SHP77 (cell line): ENCODE measurements around the gene FBLIM1.
"Not testable (repeated sequence)": the region's sequence is repeated elsewhere in the genome, so short reads cannot be mapped to it uniquely, and the experiment has no call there.

ENCODE experiments used
- DNase-seq, 2 experiments: peaks; one replicate each; lab custom pipeline; 2025; lab: John Stamatoyannopoulos, UW

Gene FBLIM1

GRCh38 chr1:15816674-15817073 lies 58.1 kb downstream of the FBLIM1 start:
- no peak for DNase-seq

GRCh38 chr1:15820478-15820877 lies 61.9 kb downstream of the FBLIM1 start:
- DNase-seq = no peak

DNA sequence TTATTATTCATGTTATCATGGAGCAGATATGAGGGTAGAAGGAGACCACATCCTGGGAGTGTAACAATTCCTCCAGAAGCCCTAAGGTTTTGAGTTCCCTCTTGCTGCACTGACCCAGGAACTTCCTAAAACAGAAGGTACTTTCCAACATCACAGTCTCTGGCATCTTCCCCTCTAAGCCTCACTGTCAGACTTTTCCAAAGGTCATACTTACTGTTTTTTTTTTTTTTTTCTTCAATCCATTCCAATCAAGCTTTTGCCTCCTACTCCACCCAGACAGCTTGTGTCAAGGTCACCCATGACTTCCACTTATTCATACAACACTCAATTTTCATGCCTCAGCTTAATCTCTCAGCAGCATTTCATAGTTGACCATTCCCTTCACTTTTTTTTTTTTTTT lies 67.2 kb downstream of the FBLIM1 start:
- no peak for DNase-seq

DNA sequence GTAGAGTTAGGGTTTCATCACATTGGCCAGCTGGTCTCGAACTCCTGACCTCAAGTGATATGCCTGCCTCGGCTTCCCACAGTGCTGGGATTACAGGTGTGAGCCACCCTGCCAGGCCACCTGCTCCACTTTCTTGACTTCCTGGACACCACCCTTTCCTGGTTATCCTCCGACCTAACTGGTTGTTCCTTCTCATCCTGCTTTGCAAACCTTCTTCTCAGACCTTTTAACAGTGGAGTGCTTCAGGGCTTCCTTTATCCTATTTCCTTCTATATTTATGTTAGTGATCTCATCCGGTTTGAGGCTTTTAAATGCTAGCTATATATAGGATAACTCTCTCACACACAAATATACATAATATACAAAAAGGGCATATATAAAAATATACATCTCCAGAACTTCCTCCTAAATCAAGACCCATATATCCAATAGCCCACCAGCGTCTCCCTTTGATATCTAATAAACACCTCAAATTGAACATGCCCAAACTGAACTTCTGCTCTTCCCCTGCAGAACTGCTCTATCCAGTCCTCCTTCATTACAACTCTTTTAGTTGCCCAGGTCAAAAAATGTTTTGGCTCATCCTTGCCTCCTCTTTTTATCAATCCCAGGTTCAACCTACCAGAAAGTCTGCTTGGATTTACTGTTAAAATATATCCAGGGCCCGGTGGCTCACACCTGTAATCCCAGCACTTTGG lies 68.4 kb downstream of the FBLIM1 start:
- DNase-seq = no peak

- DNase-seq = not testable (repeated sequence)
Observed at GRCh38 chr1:15827567-15827966, 69.0 kb downstream of the FBLIM1 start.

DNA sequence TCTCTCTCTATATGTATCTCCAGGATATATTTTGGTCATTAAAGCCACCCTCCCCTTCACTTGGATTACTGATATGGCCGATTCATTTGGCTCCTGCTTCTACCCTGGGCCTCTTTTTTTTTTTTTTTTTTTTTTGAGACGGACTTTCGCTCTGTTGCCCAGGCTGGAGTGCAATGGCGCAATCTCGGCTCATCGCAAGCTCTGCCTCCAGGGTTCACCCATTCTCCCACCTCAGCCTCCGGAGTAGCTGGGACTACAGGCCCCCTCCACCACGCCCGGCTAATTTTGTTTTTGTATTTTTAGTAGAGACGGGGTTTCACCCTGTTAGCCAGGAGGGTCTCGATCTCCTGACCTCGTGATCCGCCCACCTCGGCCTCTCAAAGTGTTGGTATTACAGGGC lies 70.3 kb downstream of the FBLIM1 start:
- not testable (repeated sequence) for DNase-seq

DNA sequence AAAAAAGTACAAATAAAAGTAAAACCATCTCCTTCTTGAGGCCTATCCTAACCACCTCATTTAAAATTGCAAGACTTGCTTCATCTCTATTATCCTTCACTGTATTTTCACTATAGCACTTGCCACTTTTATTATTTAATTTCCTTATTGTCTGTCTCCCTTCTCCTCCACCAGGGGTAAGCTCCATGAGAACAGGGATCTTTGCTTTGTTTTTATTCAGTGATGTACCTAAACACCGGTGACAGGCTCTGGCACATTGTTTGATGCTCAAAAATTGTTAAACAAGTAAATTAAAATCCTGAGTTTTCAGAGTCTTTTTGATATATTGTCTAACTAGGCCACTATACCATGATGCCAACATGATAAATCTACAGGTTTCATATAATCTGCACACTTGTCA lies 71.7 kb downstream of the FBLIM1 start:
- no peak for DNase-seq

- peak; percentile 52 to 57 for DNase-seq
Observed at GRCh38 chr1:15833069-15833679, 74.6 kb downstream of the FBLIM1 start.

DNA sequence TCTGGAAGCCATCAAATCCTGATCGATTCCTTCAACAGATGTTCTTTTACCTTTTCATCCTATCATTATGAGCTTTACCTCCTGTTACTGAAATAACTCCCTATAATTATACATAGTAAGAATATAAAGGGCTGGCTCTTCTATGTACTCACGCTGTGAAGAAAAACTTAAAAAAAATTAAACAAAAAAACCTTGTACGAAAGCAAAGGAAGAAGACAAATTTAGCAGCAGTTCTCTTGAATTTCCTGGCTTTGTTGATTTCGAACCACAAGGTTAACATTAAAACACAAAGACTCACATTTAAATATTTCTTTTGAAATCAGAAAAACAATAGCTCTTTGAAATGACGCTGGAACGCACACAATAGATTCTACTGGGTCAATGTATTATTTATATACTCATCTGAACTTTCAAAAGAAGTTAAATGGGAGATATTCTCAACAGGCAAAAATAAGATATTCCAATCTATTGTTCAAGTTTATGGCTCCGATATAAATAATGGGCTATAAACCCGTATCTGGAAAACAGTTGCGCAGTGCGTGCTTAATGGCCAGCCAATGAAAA lies 75.3 kb downstream of the FBLIM1 start:
- DNase-seq = no peak

- peak; percentile 90 to 92 for DNase-seq
Observed at GRCh38 chr1:15834406-15835204, 76.0 kb downstream of the FBLIM1 start.

DNA sequence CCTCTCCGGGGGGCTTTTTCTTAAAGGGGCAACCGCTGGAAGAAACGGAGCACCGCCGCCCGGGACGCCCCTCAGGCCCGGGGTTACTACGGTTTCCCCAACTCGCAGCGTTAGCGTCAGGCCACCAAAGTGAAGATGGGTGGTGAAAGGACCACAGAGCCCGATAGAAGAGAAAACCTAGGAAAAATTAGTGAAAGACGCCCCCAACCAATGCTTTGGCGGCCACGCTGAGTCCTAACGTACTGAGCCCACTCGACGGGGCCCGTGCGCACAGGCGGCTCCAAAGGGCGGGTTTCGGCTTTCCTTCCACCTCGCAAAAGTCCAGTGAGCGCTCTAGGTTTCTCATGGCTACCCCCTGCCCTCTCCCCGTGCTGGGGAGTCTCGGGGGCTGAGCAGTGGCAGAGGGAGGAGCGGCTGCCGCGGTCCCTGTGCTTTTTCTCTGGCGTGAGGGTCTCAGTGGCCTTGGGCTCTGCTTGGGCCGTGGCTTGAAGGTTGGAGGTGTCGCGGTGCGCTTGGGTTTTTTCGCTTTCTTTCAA lies 76.7 kb downstream of the FBLIM1 start:
- DNase-seq = no peak

DNA sequence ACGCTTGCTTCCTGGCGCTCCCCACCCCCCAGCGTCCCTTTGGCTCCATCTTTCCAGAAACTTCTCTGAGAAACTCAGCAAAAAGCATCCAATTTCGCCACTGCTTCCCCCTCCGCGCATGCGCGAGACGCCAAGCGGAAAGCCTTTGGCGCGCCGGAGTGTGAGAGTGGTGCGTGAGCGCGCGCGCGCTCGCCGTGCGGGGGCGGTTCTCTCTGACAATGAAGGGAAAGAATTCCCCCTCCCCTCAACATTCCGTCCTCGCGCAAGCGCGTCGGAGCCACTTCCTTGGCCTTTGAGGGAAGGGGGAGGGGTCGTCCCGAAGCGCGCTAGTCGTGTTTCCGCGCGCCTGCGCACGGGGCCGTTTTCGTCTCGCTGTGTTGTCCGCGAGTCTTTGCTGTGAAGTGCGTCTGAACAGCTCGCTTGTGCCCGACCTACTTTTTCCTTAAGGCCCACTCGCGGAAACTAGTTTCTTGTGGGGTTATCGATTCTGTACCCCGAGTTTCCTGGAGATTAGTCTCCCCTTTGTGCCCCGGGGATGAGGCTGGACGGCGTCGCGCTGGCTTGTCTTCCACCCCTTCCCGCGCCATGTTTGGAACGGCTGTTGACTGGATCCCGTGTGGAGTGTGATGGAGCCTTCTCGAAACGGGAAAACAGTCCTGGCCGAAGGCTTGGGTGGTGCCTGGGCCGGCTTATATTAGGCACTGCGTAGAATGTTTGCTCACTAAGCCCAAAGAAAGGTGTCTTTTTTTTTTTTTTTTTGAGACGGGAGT lies 77.3 kb downstream of the FBLIM1 start:
- peak; percentile 98 to 99 for DNase-seq
